Astrocyte of the spinal cord (primary cell): ENCODE results near the gene TMEM272.

Experiments used
- DNase-seq: peaks from one replicate; pipeline ENCODE4 v3.0.0; 2011; ENCODE audit warnings: low read depth, low spot score
- H3K4me3 ChIP-seq: 2 replicates; pipeline ENCODE4 v1.5.1; 2011; ENCODE audit warnings: low read depth, mild to moderate bottlenecking, low read length, moderate library complexity
- CTCF ChIP-seq: IDR thresholded peaks from 2 replicates; pipeline ENCODE4 v1.5.1; 2012; ENCODE audit warnings: low read depth, mild to moderate bottlenecking, low read length, inconsistent platforms
- in situ Hi-C: cut with HindIII; loops from 2 replicates; pipeline ENCODE4 v1.10.0; 2017; ENCODE audit warnings: low sequenced_read_pairs

Gene TMEM272

GRCh38 chr13:51823359-51823758, 21.6 kb downstream of the TMEM272 start:
- TF ChIP-seq CTCF = no peak
- H3K4me3 ChIP-seq = no peak overlapping the region
- in situ Hi-C loops = no loop called here
- no peak for DNase-seq

GRCh38 chr13:51822106-51822815, 22.7 kb downstream of the TMEM272 start:
- in situ Hi-C loops = no loop called here
- DNase-seq = no peak
- H3K4me3 ChIP-seq = no peak overlapping the region
- no peak for TF ChIP-seq CTCF

- no peak overlapping the region for H3K4me3 ChIP-seq
- no peak for DNase-seq
- in situ Hi-C loops = no loop called here
- TF ChIP-seq CTCF = no peak
Observed at GRCh38 chr13:51821606-51822005, 23.4 kb downstream of the TMEM272 start.

GRCh38 chr13:51820016-51820597, 24.9 kb downstream of the TMEM272 start:
- no peak for TF ChIP-seq CTCF
- no peak overlapping the region for H3K4me3 ChIP-seq
- in situ Hi-C loops = no loop called here
- no peak for DNase-seq

GRCh38 chr13:51819544-51819943, 25.4 kb downstream of the TMEM272 start:
- in situ Hi-C loops = no loop called here

GRCh38 chr13:51818781-51819511, 26.0 kb downstream of the TMEM272 start:
- in situ Hi-C loops = no loop called here
- no peak for DNase-seq
- H3K4me3 ChIP-seq = no peak overlapping the region
- no peak for TF ChIP-seq CTCF

More at GRCh38 chr13:51819544-51819943, 25.4 kb downstream of the TMEM272 start:
- DNase-seq = no peak
- no peak overlapping the region for H3K4me3 ChIP-seq
- no peak for TF ChIP-seq CTCF
